ENCODE results near the gene C9orf72. TPM values are rescaled to one million over a fixed set of nuclear protein-coding genes. Genes with fewer than 3 reads are reported as not detected.
"Not testable (repeated sequence)": the region's sequence is repeated elsewhere in the genome, so short reads cannot be mapped to it uniquely, and the experiment has no call there.

Gene C9orf72
- total and polyA plus RNA-seq, 2 of the 4 experiments (the other 2 are of a cell fraction): 2.0 to 3.4 TPM

DNA sequence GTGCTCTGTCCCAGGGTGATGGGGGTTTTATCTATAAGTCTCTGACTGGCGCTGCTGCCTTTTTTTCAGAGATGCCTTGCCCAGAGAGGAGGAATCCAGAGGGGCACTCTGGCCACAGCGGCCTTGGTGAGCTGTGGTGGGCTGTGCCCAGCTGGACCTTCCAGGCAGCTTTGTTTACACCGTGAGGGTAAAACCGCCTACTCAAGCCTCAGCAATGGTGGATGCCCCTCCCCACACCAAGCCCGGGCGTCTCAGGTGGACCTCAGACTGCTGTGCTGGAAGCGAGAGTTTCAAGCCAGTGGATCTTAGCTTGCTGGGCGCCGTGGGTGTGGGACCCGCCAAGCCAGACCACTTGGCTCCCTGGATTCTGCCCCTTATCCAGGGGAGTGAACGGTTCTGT lies 41.3 kb upstream of the C9orf72 start:
- Histone ChIP-seq H4K8ac (ENCODE audit: low read depth in 2 of 2, low read length in 2 of 2) (no peak overlapping the region), H3K9me1 (ENCODE audit: insufficient read depth, low read length) (no peaks in the 10 kb centered on the region), H2AK9ac (replicated peaks; ENCODE audit: low read depth, low read length, poor library complexity) (no peak overlapping the region), H4K20me1 (ENCODE audit: insufficient read depth, low read length) (no peaks in the 10 kb centered on the region), H4K5ac (ENCODE audit: low read depth, low read length) (no peak overlapping the region), H3K56ac (ENCODE audit: extremely low read depth, insufficient read depth, low read length) (no peak overlapping the region), H3K27ac (ENCODE audit: insufficient read depth, low read length) (no peak overlapping the region), H3K4me3 (ENCODE audit: insufficient read depth, low read depth, low read length) (no peak overlapping the region), H2BK15ac (ENCODE audit: low read depth, low read length) (no peak overlapping the region), H4K91ac (ENCODE audit: insufficient read depth, low read depth, low read length) (no peak overlapping the region), H3K4me2 (ENCODE audit: low read depth, low read length) (no peak overlapping the region), H2BK20ac (ENCODE audit: low read depth, low read length) (no peak overlapping the region), H3K79me1 (ENCODE audit: low read depth in 1 of 2, low read length in 2 of 2) (no peaks in the 10 kb centered on the region), H3K18ac (ENCODE audit: low read depth, low read length) (no peak overlapping the region), H2BK120ac (ENCODE audit: low read depth, low read length) (no peak overlapping the region), H2BK5ac (ENCODE audit: low read depth, low read length, poor library complexity, severe bottlenecking) (no peak overlapping the region), H3K14ac (replicated peaks; ENCODE audit: low read depth, low read length) (no peak overlapping the region), H3K9me3 (ENCODE audit: control insufficient read depth, insufficient read depth, low read length) (no peaks in the 10 kb centered on the region), H3K36me3 (ENCODE audit: control insufficient read depth, insufficient read depth, low read length) (no peaks in the 10 kb centered on the region), H3K27me3 (ENCODE audit: control insufficient read depth, insufficient read depth, low read length) (no peaks in the 10 kb centered on the region), H3K23ac (ENCODE audit: low read depth, low read length) (no peak overlapping the region), H3K4me1 (ENCODE audit: control insufficient read depth, insufficient read depth, low read length) (no peaks in the 10 kb centered on the region), H3K4ac (ENCODE audit: low read depth, low read length) (no peak overlapping the region), H2AK5ac (ENCODE audit: low read depth, low read length) (no peak overlapping the region), H3K9ac (ENCODE audit: low read depth, low read length) (no peak overlapping the region), H2AFZ (replicated peaks; ENCODE audit: low read length, poor library complexity) (no peak overlapping the region)
- ChIA-PET CTCF (no interaction called here), POLR2A (ENCODE audit: unreplicated experiment) (no interaction called here)
- WGBS, 2 experiments (ENCODE audit: extremely low coverage in 2 of 2, insufficient read length in 1 of 2): 72% methylated on average over 3 of the region's 11 CpGs; no CpG with 5 or more reads in 1 of the 2 experiments
- in situ Hi-C loops (cut with MboI; ENCODE audit: low sequenced_read_pairs) (no loop called here), dilution Hi-C loops (cut with HindIII; ENCODE audit: low sequenced_read_pairs, unreplicated experiment) (no loop called here), intact Hi-C loops (cut with micrococcal nuclease) (no loop called here)
- TF ChIP-seq, protein P1, sequence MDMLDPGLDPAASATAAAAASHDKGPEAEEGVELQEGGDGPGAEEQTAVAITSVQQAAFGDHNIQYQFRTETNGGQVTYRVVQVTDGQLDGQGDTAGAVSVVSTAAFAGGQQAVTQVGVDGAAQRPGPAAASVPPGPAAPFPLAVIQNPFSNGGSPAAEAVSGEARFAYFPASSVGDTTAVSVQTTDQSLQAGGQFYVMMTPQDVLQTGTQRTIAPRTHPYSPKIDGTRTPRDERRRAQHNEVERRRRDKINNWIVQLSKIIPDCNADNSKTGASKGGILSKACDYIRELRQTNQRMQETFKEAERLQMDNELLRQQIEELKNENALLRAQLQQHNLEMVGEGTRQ (IDR thresholded peaks at IDR 0.05; ENCODE audit: low read depth, low read length): no peak
- TF ChIP-seq MXI1 (IDR thresholded peaks at IDR 0.05; ENCODE audit: borderline replicate concordance, low read depth, low read length) (no peak), RCOR1 (IDR thresholded peaks at IDR 0.05; ENCODE audit: insufficient replicate concordance, low read length) (no peak), NFE2L2 (IDR thresholded peaks at IDR 0.05; ENCODE audit: low read depth, low read length) (no peak), MAFK (IDR thresholded peaks at IDR 0.05; ENCODE audit: low read depth, low read length) (no peak), CHD1 (IDR thresholded peaks at IDR 0.05; ENCODE audit: low read depth, low read length) (no peak)
- DNase-seq: no peak
- ATAC-seq (ENCODE audit: low read depth): no peak
- BruUV-seq (replicated peaks): no TSS peak

DNA sequence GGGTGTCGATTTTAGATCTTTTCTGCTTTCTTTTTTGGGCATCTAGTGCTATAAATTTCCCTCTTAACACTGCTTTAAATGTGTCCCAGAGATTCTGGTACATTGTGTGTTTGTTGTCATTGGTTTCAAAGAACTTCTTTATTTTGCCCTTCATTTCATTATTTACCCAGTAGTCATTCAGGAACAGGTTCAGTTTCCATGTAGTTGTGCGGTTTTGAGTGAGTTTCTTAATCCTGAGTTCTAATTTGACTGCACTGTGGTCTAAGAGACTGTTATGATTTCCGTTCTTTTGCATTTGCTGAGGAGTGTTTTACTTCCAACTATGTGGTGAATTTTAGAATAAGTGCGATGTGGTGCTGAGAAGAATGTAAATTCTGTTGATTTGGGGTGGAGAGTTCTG lies 38.8 kb upstream of the C9orf72 start:
- H3K4me3 ChIP-seq (ENCODE audit: insufficient read depth, low read depth, low read length); H3K9ac ChIP-seq (ENCODE audit: low read depth, low read length); H3K27ac ChIP-seq (ENCODE audit: insufficient read depth, low read length); H3K23ac ChIP-seq (ENCODE audit: low read depth, low read length); intact Hi-C loops (cut with micrococcal nuclease); H2AFZ ChIP-seq (replicated peaks; ENCODE audit: low read length, poor library complexity); H2AK5ac ChIP-seq (ENCODE audit: low read depth, low read length); H3K56ac ChIP-seq (ENCODE audit: extremely low read depth, insufficient read depth, low read length); H2BK15ac ChIP-seq (ENCODE audit: low read depth, low read length); in situ Hi-C loops (cut with MboI; ENCODE audit: low sequenced_read_pairs); H2BK120ac ChIP-seq (ENCODE audit: low read depth, low read length); H4K91ac ChIP-seq (ENCODE audit: insufficient read depth, low read depth, low read length); H3K4me2 ChIP-seq (ENCODE audit: low read depth, low read length); H4K20me1 ChIP-seq (ENCODE audit: insufficient read depth, low read length); CTCF ChIA-PET; H2BK5ac ChIP-seq (ENCODE audit: low read depth, low read length, poor library complexity, severe bottlenecking); H2AK9ac ChIP-seq (replicated peaks; ENCODE audit: low read depth, low read length, poor library complexity); H3K4ac ChIP-seq (ENCODE audit: low read depth, low read length); ATAC-seq (ENCODE audit: low read depth); H3K14ac ChIP-seq (replicated peaks; ENCODE audit: low read depth, low read length); dilution Hi-C loops (cut with HindIII; ENCODE audit: low sequenced_read_pairs, unreplicated experiment); H3K36me3 ChIP-seq (ENCODE audit: control insufficient read depth, insufficient read depth, low read length); H4K8ac ChIP-seq (ENCODE audit: low read depth in 2 of 2, low read length in 2 of 2); H3K9me1 ChIP-seq (ENCODE audit: insufficient read depth, low read length); H4K5ac ChIP-seq (ENCODE audit: low read depth, low read length); H3K4me1 ChIP-seq (ENCODE audit: control insufficient read depth, insufficient read depth, low read length); H3K18ac ChIP-seq (ENCODE audit: low read depth, low read length); BruUV-seq (replicated peaks); H3K27me3 ChIP-seq (ENCODE audit: control insufficient read depth, insufficient read depth, low read length); DNase-seq; H3K79me1 ChIP-seq (ENCODE audit: low read depth in 1 of 2, low read length in 2 of 2); POLR2A ChIA-PET (ENCODE audit: unreplicated experiment); H2BK20ac ChIP-seq (ENCODE audit: low read depth, low read length); H3K9me3 ChIP-seq (ENCODE audit: control insufficient read depth, insufficient read depth, low read length): not testable (repeated sequence)
- WGBS, 2 experiments (ENCODE audit: extremely low coverage in 2 of 2, insufficient read length in 1 of 2): no CpG with 5 or more reads among the region's 4 CpGs
